Measurements from ENCODE around the gene PP2D1.

Gene PP2D1

GRCh38 chr3:20056725-20057611 is 44.9 kb upstream of the PP2D1 start:
- no peaks in the 10 kb centered on the region for H3K36me3 ChIP-seq
- no peaks in the 10 kb centered on the region for H3K27me3 ChIP-seq
- TF ChIP-seq CTCF (IDR thresholded peaks at IDR 0.05) = no peak
- H3K4me3 ChIP-seq (ENCODE audit: low read depth in 1 of 2, low read length in 1 of 2) = no peak overlapping the region
- H3K4me1 ChIP-seq (ENCODE audit: control insufficient read depth in 1 of 2, insufficient read depth in 1 of 2, low read depth in 1 of 2, low read length in 1 of 2) = peaks cover 49 to 78% of the 10 kb centered on the region in 2 experiments
- H3K9me3 ChIP-seq = no peaks in the 10 kb centered on the region
- peak overlapping the region; percentile 30 for H3K27ac ChIP-seq

GRCh38 chr3:20055842-20056241 is 43.8 kb upstream of the PP2D1 start:
- Histone ChIP-seq H3K27ac (peak overlapping the region; percentile 89), H3K27me3 (no peaks in the 10 kb centered on the region), H3K4me3 (ENCODE audit: low read depth in 1 of 2, low read length in 1 of 2) (peak overlapping the region in 1 of 2 experiments; percentile 29), H3K4me1 (ENCODE audit: control insufficient read depth in 1 of 2, insufficient read depth in 1 of 2, low read depth in 1 of 2, low read length in 1 of 2) (peaks cover 42 to 71% of the 10 kb centered on the region in 2 experiments), H3K9me3 (no peaks in the 10 kb centered on the region), H3K36me3 (no peaks in the 10 kb centered on the region)
- TF ChIP-seq CTCF (IDR thresholded peaks at IDR 0.05) = no peak

GRCh38 chr3:20055020-20055775 is 43.1 kb upstream of the PP2D1 start:
- H3K27me3 ChIP-seq = no peaks in the 10 kb centered on the region
- H3K27ac ChIP-seq = peak overlapping the region; percentile 89
- H3K9me3 ChIP-seq = no peaks in the 10 kb centered on the region
- TF ChIP-seq CTCF (IDR thresholded peaks at IDR 0.05) = no peak
- no peaks in the 10 kb centered on the region for H3K36me3 ChIP-seq
- H3K4me3 ChIP-seq (ENCODE audit: low read depth in 1 of 2, low read length in 1 of 2) = peak overlapping the region; percentile 5 to 29
- H3K4me1 ChIP-seq (ENCODE audit: control insufficient read depth in 1 of 2, insufficient read depth in 1 of 2, low read depth in 1 of 2, low read length in 1 of 2) = peaks cover 37 to 65% of the 10 kb centered on the region in 2 experiments

- peak overlapping the region; percentile 5 to 29 for H3K4me3 ChIP-seq (ENCODE audit: low read depth in 1 of 2, low read length in 1 of 2)
- TF ChIP-seq CTCF (IDR thresholded peaks at IDR 0.05) = no peak
- H3K9me3 ChIP-seq = no peaks in the 10 kb centered on the region
- H3K27ac ChIP-seq = peak overlapping the region; percentile 89
- no peaks in the 10 kb centered on the region for H3K36me3 ChIP-seq
- no peaks in the 10 kb centered on the region for H3K27me3 ChIP-seq
- H3K4me1 ChIP-seq (ENCODE audit: control insufficient read depth in 1 of 2, insufficient read depth in 1 of 2, low read depth in 1 of 2, low read length in 1 of 2) = peaks cover 37 to 61% of the 10 kb centered on the region in 2 experiments
Observed at GRCh38 chr3:20054549-20054987, 42.5 kb upstream of the PP2D1 start.

GRCh38 chr3:20052851-20053250 is 40.8 kb upstream of the PP2D1 start:
- H3K9me3 ChIP-seq = no peaks in the 10 kb centered on the region
- no peak overlapping the region for H3K4me3 ChIP-seq (ENCODE audit: low read depth in 1 of 2, low read length in 1 of 2)
- peaks cover 37 to 56% of the 10 kb centered on the region in 2 experiments for H3K4me1 ChIP-seq (ENCODE audit: control insufficient read depth in 1 of 2, insufficient read depth in 1 of 2, low read depth in 1 of 2, low read length in 1 of 2)
- no peaks in the 10 kb centered on the region for H3K27me3 ChIP-seq
- H3K27ac ChIP-seq = peak overlapping the region; percentile 69
- no peak for TF ChIP-seq CTCF (IDR thresholded peaks at IDR 0.05)
- H3K36me3 ChIP-seq = no peaks in the 10 kb centered on the region

All from neutrophil (primary cell).